Stimulated activated CD8-positive, alpha-beta memory T cell treated with anti-CD3 and anti-CD28 coated beads, Interleukin-7, amount 100 ng/mL, for 48 hours (primary cell): ENCODE results near the gene TRABD2B.

Source experiments
- DNase-seq, 2 donors: peaks; one replicate each; pipeline ENCODE4 v3.0.0-alpha.2; 2020; ENCODE audit warnings: low read depth in 1 of 2; ENCODE audit errors: extremely low read depth in 1 of 2

The TRABD2B gene

DNA sequence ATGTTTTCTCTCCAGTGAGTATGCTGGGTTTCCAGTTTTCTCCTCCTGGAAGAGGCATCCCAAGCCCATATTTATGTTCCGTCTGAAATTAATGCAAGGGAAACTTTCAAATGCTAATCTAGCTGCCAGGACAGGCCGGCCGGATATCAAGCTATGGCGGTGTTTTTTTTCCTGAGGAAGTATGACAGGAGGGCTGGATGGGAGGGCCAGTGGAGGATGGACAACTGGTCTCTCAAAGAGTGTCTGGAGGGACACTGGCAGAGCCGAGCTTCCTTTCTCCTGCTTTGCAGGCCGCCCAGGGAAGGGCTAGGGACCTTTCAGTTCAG lies 212.7 kb downstream of the TRABD2B start:
- DNase-seq, result no peak

DNA sequence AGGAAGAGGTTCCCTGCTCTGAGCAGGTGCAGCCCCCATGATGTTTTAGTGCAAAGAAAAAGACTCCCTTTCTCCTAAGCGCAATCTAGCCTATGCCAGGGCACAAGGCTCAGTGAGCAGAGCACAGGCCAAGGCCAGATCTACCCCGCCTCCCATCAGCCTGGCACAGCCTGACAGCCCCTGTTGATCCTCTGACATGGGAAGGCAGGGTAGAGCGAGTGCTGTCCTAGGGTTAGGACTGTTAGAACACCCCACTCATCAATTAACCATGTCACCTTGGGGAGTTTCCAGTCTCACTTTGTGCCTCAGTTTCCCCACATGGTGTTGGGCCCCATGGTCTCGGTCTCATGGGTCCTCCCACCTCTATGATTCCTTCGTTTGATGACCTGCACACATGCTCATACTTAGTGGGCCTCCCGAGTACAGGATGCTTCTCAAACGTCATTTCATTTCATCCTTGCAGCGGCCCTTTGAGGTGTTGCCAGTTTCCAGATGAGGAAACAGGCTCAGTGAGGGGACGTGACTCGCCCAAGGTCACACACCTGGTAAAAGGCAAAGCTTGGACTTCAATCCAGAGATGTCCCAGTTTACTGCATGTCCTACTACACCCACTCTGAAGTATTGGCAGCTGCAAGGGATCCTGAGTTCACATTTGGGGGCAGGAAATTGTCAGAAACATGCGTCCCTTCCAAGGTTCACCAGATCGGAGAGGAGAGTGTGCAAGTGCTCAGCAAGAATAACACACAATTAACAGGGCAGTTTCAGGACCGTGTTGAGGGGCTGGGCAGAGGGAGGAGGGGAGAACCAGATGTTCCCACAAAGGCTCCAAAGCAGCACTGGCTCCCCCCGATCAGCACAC lies 213.3 kb downstream of the TRABD2B start:
- DNase-seq, result no peak

DNA sequence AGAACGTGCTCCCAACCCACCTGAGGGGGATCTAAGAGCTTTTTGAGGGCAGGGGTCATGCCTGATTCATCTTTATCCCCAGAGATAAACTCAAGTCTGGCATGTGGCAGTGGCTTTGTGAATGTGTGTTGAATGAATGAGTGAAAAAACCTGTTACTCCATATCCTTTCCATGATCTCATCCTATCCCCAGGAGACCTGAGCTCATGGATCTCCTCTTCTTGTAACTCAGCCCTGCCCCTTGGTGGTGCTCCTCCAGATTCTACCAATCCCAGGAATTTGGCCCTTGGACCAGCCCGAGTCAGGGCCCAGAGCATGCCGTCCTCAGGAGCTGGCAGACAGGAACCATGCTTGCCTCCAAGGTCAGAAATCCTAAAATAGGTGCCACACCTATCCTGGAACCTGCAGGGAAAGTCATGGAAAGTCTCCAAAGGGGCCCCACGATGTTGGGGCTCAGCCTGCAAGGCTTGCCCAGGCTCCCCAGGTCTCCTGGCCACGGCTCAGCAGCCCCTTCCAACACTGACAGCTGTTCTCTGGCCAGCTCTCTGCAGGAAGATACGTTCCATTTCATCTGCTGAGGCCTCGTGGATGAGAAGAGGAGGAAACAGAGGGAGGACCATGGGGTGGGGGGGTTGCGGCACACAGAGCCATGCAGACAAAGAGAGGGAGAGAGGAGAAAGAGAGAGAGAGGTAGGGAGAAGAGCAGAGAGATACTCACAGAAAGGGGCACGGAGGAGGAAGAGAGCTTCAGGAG lies 214.6 kb downstream of the TRABD2B start:
- DNase-seq, result no peak

DNA sequence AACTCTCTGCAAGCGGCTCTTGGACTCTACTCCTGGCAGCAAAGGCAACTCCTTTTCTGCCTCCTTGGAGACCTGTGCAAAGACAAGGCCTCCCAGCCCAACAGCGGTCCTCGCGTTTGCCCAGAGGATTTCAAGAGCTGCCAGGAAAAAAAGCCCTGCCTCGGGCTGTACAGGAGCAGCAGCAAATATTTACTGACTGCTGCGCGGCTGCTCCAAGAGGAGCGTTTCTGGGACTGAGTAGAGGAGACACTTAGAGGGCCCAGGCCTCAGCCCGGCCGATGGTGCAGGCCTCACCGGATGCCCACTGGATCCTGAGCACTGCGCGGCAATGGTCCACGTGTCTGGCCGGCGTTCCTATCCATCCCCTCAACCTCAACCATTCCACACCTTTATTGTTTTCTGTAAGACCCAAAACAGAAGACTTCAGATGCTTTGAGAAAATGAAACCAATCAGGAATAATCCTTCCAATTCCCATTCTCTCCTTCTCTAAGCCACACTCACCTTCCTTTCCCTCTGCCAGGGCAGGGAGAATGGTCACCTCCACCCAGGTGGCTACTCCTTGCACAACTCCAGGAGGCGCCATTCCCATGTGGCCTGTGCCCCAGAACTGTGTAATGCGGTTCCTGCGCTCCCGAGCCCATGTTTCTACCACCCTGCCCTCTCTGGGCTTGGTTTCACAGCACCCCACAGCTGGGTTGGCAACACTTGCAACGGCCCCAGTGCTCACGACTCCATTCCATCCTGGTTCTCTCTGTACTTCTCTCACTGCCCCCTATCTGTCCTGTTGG lies 215.8 kb downstream of the TRABD2B start:
- DNase-seq, result no peak

DNA sequence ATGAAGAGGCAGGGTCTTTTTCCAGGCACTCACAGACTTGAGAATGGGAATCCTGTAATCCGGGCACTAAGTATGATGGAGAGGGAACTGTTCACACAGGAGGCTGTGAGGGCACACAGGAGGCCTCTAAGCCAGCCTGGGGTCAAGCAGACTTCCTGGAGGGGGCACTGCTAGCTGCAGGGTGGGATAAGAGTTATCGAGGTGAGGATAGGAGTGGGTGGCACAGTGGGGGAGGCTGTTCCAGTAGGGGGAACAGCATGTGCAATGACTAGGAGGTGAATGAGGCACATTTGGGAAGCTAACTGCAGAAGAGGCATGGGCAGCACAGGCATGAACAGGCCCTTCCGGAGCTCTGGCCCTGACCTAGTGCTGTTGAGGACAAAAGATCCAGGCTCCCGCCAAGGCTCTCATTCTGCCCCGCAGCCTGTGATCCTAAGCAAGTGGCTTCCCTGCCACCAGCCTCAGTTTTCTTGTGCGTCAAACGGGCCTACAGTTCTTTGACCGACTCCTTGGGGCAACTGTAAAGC lies 216.7 kb downstream of the TRABD2B start:
- no peak for DNase-seq

DNA sequence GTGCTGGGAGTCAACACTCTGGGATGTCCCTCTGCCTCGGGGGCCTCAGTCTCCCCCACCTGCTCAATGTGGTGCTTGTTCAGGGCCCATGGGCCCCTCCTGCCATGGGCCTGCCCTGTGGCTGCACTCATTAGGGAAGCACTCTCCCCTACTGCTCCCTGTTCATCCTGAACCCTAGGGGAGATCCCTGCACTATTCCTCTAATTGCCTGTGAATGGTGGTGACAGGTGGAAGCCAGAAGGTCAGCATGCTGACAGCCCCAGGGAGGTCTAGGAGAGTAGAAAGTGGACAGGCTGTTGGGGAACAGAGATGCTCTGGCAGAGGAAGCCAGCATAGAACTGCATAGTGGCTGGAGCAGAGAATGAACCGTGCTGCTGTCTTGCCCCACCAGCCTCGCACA lies 217.6 kb downstream of the TRABD2B start:
- no peak for DNase-seq

DNA sequence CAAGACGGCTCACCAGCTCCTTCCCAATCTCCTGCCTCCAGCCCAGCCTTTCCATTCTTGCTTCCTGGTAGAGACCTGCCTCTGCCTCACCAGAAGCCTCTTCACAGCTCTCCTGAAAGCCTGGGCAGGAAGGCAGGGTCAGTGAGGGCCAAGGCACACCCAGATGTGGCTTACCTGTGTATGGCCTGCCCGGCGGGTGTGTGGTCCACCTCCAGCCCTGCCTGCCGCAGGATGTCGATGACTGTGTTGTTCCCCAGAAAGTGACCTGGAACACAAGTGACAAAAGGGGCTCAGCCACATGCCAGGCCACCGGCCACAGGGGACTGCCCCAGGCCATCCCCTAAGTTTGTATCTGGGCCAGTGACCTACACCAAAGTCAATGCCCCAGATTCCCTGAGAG lies 218.9 kb downstream of the TRABD2B start:
- DNase-seq, result no peak

DNA sequence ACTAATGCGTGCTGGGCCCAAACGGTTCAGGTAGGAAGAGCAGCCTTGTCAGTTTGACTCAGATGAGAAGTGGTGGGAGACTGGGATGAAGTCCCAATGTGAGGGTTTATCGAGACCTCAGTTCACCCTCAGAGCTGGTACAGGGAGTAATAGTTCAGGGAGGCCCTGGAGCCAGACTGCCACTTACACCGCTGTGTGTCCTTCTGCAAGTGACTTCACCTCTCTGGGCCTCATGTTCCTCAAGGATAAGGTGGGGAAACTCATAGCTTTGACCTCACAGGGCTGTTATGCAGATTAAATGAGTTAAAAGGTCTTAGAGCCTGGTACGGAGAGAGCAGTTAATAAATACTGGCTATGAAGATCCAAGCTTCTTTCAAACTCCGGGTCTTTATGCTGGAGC lies 219.9 kb downstream of the TRABD2B start:
- DNase-seq, result no peak

DNA sequence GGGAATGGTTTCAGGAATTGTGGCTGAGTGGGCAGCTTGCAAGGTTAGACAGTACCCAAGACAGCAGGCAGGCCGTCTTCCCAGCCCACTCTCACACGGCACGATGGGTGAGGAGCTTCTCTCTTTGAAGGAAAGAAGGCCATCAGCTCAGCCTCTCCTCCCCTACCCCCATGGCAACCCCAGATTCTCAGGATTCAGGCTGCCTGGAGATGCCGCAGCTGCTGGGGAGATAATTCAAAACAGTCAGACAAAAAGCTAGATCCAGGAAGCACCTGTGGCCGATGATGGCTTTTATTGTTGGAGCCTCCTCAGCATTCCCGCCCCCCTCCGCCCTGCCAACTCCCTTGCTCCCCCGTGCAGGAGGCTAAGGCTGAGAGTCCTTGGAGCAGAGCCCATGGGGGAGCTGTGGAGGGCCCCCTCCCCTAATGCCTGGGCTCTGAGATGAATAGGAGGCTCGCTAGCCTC lies 220.5 kb downstream of the TRABD2B start:
- DNase-seq, result no peak

DNA sequence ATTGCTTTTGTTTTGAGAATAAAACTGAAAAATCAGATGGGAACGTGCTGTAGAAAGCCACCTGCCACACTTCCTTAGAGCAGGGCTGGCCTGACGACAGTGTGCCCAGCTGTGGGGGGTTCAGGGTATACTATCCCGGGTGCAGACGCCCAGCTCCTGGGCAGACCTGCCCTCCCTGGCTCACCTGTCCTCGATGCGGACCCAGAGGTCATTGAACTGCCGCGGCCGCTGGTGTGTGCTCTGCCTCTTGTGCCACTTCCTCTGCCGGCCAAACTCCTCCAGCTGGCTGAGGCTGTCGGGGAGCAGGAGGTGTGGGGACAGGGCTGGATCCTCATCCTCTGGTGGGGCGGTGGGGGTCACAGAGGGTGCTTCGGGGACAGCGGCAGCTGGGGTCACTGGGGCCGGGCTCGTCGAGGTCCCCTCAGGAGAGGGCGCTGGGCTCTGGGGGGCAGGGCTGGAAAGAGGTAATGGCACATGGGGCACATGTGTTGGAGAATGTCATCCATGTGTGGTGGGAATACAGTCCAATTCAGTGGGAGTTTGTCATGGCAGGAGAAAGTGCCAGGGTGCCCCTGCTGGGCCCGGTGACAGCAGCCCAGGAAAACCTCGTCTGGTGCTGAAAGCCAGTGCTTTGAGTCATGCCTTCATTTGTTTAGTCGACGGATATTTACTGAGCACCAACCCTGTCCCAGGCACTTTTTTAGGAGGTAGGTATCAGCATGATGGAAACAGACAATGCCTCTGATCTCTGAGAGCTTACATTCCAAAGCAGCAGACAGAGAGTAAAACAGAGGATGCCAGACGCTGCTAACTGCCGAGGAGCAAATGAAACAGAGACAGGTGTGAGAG lies 222.0 kb downstream of the TRABD2B start:
- DNase-seq, result no peak

DNA sequence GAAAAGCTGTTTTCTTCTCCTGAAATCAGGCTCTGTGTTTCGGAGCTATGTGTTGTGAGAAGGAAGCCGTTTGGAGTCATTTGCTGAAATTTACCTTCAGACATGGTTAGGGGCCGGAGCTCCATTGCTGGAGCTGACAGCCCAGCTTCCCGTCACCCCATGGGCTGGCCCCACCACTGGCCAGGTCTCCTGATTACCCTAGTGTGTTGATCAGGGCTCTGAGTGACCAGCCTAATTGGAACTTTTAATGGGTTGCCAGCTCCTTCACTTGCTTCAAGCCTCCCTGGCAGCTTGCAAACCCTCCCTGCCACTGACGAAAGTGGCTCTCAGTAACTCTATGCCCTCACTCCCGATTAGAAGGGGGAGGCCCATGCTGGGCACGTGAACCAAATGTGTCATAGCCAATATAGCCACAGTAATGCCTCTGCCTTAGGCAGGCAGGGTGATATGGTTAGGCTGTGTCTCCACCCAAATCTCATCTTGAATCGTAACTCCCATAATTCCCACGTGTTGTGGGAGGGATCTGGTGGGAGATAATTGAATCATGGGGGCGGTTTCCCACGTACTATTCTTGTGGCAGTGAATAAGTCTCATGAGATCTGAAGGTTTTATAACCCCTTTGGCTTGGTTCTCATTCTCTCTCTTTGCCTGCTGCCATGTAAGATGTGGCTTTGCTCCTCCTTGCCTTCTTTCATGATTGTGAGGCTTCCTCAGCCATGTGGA lies 224.1 kb downstream of the TRABD2B start:
- no peak for DNase-seq

DNA sequence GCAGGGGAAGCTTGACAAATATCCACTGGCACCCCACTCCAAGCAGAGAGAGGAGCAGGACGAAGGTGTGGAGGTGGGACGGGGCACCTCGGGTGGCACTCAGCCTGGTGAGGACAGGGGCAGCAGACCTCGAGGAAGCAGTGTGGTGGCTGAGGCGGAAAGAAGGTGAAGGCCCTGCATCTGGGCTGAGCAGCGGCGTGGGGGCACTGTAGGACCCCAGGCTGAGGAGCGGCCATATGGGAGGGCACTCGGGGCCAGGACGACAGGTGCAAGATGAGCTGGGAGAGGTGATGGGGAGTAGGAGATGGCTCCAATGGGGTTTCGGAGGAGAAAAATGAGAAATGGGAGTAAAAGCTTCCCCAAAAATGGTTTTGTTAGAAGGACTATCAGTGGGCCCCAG lies 224.9 kb downstream of the TRABD2B start:
- DNase-seq, result no peak

DNA sequence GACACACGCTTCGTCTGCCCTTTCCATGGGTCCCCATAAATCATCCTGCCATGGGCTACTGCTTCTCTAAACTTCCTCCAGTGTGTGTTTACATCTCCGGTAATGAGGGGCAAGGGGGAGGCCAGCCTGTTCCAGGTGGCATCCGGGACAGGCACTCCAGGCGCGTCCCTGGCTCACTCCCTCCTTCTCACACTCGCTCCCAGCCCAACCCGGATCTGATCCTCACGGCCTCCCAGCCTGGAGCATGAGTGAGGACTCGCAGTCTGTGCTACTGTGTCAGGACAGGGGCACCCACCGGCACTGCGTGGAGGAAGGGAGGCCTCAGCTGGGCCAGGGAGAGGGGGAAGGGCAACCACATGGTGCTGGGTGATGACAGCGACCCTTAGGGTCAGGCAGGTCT lies 225.4 kb downstream of the TRABD2B start:
- no peak for DNase-seq

DNA sequence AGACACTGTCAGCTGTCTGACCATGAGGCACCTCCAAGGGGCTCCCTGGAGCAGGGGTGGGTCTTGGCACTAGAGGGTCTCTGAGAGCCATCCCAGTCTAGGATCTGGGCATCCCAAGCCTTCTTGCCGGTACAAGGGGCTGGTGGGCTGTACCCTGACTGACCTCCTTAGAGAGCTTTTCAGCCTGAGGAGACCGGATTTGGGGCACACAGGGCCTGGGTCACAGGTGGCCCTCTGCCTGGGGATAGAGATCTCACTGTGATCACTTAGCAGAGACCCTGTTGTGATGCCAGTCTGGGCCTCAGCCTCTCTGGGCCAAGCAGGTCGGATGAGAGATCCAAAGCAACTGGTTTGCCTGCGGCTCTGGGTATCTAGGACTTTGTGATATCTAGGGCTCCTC lies 227.2 kb downstream of the TRABD2B start:
- no peak for DNase-seq

DNA sequence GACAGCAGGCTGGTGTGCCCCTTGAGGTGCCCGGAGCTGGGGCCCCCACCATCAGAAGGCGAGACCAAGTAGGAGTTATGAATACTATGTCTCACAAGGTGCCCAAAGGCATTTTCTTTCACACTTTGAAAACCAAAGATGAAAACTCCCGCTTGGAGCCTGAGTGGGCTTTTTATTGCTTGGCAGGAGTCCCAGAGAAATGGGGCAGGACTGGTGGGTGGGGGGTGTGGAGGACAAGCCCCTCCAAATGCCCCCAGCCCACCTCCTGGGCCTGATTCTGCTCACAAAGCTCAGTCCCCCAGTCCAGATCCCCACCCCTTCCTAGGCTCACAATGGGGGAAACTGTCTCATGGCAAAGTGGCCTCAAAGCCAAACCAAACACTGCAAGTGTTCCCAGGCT lies 227.9 kb downstream of the TRABD2B start:
- no peak for DNase-seq

DNA sequence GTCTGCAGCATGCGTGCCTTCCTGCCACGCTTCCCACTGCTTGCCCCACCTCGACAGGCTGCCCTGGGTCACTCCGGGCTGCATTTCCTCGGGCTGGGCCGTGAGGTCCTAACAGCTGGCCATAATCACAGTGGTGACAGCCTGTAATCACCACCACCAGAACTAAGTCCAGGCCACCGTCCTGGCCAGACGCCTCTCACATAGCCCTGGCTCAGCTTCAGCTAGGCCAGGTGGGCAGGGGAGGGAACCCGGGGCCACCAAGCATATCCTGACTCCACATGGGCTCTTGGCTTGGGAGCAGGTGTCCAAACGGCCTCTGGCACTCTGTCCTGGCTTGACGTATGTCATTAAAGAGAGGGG lies 229.5 kb downstream of the TRABD2B start:
- no peak for DNase-seq

DNA sequence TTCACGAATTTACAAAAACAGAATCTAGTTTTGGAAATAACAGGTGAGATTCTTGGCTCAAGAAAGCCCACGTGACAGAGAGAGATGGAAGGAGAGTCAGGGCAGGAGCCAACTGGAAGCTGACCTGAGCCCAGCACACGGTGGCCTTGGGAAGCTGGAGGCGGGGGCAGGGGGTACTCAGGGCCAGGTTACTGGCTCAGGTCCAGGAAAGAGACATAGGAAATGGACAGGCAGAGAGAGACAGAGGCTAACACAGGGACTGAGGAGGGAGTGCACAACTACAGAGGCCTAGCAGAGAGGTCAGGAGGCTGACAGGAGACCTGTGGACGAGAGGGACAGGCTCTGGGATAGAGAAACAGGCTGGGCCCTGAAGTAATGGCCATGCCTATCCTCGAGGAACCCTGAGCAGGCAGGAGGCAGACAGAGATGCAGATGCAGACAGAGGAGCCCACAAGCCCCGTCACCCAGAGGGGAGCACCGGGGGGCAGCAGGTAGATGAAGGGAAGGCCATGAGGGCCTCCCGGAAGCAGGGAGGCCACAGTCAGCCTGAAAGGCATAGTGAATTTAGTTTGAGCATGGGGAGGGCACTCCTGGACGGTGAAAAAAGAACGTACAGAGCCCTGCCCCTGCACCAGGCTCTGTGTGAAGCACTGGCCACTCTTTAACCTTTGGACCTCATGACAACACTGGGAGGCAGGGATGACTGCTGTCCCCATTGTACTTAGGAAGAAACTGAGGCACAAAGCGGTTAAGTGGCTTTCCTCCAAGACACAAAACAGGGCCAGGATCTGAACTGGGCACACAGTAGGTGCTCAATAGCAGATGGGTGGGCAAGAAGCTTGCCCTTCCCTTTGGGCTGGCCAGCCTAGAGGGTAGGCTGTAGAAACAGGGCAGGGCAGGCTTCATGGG lies 230.1 kb downstream of the TRABD2B start:
- DNase-seq, result no peak

DNA sequence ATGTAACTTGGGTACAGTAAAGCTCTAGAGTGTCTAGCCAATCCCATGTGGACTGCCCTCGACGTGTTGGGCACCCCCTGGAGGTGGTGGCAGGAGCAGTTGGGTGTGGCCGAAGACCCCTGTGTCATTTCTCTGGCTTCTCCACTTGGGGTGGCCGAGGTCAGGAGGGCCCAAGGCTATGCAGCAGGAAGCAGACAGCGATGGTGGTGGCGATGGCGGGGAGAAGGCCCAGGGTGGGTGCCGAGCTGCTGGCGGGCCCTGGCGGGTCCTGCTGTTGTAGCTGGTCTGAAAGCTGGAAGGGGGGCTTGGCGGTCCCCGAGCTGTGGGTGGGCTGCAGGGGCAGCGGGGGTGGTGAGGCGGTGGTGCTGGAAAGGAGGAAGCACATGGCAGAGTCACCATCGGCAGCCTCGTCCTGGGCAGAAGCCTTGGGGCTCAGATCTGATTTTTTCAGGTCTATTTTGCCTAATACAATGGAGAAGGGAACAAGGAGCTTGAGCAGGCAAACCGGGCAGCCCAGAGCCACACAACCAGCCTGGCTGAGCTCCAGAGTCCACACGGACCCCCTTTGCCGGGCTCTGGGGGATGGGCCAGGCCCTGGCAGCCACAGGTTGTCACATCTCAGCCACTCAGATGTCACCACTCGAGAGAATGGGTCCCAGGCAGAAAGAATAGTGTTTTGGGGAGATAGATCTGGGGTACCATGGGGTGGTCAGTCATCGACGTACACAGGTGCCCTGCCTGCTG lies 231.3 kb downstream of the TRABD2B start:
- no peak for DNase-seq
